COLO668 (cell line): ENCODE results near the gene TAOK3.
"Not testable (repeated sequence)": the region's sequence is repeated elsewhere in the genome, so short reads cannot be mapped to it uniquely, and the experiment has no call there.

ENCODE experiments used
- DNase-seq: peaks from one replicate; lab custom pipeline; 2025; ENCODE audit not compliant: unreplicated experiment; lab: John Stamatoyannopoulos, UW

The TAOK3 gene

DNA sequence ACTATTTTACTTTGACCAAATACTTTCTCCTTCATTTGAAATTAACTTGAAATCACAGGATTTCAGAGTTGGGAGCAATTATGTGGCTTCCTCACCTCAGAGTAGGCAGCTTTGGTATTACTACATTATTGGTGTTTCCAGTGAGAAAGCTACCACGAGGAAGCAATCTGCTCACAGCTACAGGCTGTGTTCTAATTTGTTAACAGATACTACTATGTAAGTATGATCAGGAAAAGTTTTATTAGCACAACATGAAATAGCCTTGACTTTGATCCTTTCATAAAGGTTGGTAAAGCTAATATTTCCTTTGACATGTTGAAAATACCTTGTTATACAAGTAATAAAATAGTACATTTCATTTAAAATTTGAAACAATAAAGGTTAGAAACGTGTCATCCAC, 30.6 kb downstream of the TAOK3 start:
- DNase-seq: no peak

DNA sequence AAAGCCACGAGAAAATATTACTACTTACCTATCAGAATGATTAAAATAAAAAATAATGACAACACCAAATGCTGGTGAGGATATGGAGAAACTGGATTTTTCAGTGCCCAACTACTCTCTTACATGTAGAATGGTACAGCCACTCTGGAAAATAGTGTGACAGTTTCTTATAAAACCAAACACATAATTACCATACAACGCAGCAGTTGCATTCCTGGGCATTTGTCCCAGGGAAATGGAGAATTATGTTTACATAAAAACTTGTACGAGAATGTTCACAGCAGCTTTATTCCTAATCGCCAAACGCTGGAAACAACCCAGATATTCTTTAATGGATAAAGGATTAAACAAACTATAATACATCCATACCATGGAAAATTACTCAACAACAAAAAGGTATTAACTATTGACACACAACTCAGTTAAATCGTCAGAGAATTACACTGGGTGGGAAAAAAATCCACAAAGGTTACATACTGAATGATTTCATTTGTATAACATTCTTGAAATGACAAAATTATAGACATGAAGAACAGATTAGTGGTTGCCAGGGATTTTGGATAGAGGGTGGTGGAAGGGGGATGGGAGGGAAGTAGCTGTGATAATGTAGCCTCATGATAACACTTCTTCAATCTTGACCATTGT, 35.4 kb downstream of the TAOK3 start:
- DNase-seq: no peak

DNA sequence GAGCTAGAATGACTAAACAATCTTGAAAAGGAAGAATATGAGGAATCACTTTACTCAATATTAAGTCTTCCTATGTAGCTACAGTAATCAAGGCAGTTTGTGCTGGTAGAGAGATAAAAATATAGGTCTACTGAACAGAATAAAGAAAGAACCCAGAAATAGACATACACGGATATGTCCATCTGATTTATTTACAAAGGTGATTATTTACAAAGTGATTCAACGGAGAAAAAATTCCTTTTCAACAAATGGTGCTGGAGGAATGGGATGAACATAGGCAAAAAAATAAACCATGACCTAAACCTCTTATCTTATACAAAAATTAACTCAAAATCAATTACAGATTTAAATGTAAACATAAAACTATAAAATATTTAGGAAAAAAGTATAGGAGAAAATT, 36.6 kb downstream of the TAOK3 start:
- DNase-seq: no peak

DNA sequence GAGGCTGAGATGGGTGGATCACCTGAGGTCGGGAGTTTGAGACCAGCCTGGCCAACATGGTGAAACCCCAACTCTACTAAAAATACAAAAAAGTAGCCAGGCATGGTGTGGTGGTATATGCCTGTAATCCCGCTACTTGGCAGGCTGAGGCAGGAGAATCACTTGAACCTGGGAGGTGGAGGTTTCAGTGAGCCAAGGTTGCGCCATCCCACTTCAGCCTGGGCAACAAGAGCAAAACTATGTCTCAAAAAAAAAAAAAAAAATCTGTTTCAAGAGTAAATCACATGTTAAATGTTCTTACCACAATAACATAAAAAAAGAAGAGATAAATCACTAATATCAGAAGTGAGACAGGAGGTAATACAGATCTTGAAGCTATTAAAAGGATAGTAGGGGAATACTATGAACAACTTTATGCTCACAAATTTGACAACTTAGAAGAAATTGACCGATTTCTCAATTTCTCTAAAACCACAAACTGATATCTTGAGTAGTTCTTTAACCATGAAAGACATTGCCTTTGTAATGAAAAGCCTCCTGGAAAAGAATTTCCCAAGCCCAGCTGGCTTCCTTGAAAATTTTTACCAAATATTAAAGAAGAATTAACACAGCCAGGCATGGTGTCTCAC, 37.7 kb downstream of the TAOK3 start:
- no peak for DNase-seq

DNA sequence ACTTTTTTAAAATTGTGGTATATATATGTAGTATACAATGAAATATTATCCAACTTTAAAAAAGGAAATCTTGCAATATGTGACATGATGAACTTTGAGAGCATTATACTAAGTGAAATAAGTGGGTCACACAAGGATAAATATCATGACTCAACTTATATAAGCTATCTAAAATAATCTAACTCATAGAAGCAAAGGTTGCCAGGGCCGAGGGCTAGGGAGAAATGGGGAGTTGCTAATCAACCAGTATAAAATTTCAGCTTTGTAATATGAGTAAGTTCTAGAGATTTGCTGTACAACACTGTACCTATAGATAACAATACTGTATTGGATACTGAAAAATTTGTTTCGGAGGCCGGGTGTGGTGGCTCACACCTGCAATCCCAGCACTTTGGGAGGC, 38.5 kb downstream of the TAOK3 start:
- DNase-seq: no peak

DNA sequence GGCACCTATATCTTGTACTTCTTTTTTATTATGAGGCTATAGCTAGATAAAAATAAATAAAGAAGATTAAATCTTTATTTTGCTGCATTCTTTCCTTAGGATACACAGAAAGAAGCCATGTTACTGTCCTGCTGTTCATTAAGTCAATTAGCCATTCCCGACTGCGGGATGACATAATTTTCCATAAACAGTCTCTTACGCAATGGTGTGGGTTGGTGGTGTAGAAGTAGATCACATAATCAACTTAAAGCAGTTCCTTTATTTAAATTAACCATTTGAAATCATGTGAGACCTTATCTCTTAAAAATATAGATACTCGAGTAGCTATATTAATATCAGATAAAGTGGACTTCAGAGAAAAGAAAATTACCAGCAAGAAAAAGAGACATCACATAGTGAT, 40.2 kb downstream of the TAOK3 start:
- no peak for DNase-seq

DNA sequence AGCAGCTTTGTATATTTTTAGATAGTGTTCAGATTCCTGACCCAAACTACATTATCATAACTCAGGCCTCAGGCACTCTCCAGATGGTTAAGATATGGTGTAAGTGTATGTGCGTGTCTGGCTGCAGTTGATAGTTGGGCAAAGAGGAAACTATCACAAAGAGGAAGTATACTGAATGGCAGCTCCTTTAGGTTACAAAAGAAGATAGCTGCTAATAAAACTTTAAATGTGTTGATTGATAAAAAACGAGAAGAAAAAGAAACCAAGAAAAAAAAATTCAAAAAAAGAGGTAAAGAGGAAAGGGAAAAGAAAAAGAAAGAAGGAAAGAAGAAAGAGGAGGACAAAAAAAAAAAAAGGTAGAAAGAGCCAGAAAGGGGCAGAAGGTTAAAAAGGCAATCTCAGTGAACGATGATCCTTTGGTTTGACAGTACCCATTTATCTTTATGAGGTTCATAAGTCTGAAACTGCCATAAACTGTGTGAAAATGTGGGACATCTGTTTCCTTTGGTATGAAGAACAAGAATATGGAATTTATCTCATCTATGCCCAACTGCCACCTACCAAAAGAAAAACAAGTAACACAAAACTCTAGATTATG, 42.2 kb downstream of the TAOK3 start:
- no peak for DNase-seq

DNA sequence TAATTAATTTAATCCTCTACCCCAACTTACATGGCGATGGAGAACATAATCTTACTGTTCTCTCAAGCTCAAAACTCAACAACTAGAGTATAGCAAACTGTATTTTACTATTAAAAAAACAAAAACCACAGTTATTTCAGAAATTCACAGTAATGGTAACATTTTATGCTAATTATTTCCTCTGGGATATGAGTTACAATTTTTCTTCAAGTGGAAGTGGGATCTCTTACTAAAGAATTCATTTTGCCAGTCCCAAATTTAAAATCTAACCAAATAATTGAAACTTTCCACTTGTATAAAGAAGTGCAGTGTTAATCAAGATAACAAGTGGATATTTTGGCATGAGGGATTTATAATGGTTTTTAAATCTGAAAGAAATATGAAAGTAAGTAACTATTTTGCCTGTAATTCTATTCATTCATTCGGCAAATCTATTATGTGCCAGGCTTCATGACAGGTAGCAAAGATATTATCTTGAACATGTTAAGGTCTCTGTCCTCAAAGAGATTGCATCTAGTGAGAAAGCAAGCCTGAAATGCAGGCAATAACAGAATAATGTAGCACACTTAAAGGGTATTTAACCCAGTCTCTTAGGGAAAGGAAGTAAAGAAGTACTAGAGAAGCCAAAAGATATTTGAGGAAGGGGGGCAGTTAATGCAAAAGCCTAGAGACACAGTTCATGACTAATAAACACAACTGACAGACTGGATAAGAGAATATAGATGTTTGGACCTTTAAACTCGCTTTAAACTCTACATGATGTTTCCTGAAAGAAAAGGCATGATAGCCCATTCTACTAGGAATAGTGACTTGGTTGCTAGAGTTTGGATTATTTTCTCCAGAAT, 44.0 kb downstream of the TAOK3 start:
- no peak for DNase-seq

DNA sequence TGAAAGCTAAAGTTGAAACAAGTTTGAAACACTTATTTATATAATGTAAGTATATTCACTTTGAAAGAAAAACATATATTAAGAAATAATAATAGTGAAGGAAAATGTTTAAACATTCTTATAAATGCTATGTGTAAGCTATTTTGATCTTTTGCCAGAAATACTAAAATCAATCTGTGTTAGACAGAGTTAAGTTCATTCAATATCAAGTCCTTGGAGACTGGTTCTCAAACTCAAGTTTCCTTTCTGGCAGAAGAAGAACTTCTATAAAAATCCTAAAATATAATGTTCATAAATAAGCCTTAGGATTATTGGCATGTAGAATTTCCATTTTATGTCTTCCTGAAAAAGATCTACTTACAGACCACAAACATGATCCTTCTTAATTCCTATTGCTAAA, 45.3 kb downstream of the TAOK3 start:
- DNase-seq: no peak

DNA sequence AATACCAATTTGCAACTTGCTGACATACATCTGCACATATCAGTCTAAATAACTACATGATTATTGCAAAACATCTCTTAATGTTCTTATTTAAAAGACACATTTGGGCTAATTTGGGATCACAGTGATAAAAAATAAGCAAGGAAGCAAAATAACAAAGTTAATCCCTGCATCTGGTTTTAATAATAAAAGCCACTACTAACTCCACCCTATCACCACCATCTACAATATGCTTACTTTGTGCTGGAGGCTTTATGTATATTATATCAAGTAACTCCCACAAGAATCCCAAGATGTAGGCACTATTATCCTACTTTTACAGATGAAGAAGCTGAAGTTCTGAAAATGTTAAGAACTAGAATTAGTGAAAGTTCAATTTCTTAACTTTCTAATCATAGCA, 45.7 kb downstream of the TAOK3 start:
- DNase-seq: no peak

DNA sequence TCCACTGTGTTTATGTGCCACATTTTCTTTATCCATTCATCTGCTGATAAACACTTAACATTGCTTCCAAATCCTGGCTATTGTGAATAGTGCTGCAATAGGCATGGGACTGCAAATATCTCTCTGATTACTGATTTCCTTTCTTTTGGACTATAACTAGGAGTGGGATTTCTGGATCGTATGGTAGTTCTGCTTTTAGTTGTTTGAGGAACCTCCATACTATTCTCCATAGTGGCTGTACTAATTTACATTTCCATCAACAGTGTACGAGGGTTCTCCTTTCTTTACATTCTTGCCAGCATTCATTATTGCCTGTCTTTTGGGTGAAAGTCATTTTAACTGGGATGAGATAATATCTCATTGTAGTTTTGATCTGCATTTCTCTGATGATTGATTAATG, 47.6 kb downstream of the TAOK3 start:
- DNase-seq: no peak

DNA sequence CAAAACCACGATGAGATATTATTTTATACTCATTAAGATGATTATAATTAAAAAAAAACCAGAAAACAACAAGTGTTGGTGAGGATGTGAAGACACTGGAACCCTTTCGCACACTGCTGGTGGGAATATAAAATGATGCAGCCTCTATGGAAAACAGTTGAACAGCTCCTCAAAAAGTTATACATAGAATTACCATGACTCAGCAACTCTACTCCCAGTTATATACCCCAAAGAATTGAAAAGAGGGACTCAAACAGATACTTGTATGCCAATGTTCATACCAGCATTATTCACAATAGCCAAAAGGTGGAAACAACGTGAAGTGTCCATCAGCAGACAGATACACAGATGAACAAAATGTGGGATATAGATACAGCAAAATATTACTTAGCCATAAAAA, 53.1 kb downstream of the TAOK3 start:
- no peak for DNase-seq

DNA sequence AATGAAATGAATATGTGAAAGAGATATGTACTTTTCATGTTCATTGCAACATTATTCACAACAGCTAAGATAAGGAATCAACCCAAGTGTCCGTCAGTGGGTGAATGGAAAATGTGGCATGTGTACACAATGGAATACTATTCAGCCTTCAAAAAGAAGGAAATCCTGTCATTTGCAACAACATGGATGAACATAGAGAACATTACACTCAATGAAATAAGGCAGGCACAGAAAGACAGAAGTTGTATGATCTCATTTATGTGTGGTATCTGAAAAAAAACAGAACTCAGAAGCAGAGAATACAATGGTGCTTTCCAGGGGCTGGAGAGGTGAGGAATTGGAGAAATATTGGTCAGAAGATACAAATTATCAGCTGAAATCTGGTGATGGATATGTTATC, 54.0 kb downstream of the TAOK3 start:
- DNase-seq: no peak

DNA sequence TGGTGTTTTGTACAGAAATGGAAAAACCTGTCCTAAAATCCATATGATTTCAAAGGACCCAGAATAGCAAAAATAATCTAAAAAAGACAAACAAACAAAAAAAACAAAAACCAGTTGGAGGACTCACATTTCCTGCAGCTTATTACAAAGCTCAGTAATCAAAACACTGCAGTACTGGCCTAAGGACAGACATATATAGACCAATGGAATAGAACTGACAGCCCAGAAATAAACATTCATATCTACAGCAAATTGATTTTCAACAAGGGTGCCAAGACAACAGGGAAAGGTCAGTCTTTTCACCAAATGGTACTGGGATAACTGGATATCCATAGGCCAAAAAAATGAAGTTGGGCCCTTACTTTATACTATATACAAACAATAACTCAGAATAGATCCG, 55.0 kb downstream of the TAOK3 start:
- no peak for DNase-seq

DNA sequence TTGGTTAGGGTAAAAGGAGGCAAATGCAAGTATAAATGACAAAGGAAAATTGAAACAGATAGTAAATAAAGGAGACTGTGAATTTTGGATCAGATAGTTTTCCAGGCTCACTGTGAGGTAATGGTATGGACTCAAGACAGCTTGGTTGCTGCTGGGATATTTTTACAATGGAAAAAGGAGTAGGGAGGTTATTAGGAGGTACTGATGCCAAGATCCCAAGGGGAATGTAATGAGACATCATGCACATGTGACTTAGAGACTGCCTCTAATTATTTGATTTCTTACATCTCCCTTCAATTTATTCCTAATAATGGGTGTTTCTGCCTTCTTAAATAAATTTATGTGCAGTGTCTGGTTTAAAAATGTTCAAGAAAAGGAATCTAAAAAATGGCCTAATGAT, 56.9 kb downstream of the TAOK3 start:
- no peak for DNase-seq

DNA sequence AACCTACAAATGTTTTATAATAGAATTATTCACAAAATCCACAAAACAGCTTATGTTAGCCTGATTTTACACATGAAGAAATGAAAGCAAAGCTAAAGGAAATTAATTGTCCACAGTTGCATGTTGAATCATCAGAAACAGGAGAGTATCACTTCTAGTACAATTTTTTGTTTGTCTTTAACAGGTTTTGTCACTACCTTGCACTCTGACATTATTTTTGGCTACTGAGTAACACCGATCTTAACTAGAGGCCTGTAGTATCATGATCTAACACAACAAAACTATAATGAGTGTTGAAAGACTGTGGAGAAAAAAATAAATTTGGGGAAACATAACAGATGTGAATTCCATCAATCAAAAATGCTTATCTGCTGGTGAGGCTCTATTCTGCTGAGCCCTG, 60.1 kb downstream of the TAOK3 start:
- no peak for DNase-seq

DNA sequence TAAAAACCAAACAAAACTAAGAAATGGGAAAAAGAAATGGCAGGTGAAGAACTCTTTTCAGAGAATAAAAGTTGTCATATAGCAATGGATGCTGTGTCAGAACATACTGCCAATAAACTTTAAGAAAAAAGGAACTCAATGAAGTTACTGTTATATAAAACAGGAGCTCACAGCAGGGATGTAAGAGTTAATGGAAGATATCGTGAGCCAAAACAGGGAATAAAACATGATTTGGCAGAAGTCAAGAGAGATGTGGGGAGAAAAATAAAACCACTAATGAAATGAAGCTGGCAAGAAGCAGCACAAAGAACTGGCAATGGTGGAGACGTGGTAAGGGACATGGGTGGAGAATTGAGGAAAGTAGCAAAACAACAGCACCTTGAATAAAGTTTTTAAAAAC, 61.0 kb downstream of the TAOK3 start:
- no peak for DNase-seq

DNA sequence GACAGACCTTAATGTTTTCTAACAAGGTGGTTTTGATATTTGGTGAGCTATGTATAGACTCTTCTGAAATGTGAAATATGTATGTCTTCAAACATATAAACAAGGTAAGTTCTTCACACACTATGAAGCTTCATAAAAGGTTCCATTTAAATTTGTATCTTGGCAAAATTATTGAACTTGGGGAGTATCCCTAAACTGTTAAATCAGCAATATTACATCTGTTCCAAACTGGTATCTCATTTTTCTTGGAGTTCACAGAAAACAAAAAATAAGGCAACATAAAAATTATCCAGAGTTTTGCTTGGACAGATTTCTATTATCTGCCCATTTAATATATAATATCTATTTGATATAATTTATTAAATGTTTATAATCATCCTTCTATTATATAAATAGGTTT, 62.4 kb downstream of the TAOK3 start:
- DNase-seq: no peak

DNA sequence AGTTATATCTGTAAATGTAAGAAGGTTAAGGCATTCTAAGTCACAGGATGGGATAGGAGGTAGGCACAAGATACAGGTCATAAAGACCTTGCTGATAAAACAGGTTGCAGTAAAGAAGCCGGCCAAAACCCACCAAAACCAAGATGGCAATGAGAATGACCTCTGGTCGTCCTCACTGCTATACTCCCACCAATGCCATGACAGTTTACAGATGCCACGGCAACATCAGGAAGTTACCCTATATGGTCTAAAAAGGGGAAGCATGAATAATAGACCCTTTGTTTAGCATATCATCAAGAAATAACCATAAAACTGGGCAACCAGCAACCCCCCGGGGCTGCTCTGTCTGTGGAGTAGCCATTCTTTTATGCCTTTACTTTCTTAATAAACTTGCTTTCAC, 64.7 kb downstream of the TAOK3 start:
- not testable (repeated sequence) for DNase-seq

DNA sequence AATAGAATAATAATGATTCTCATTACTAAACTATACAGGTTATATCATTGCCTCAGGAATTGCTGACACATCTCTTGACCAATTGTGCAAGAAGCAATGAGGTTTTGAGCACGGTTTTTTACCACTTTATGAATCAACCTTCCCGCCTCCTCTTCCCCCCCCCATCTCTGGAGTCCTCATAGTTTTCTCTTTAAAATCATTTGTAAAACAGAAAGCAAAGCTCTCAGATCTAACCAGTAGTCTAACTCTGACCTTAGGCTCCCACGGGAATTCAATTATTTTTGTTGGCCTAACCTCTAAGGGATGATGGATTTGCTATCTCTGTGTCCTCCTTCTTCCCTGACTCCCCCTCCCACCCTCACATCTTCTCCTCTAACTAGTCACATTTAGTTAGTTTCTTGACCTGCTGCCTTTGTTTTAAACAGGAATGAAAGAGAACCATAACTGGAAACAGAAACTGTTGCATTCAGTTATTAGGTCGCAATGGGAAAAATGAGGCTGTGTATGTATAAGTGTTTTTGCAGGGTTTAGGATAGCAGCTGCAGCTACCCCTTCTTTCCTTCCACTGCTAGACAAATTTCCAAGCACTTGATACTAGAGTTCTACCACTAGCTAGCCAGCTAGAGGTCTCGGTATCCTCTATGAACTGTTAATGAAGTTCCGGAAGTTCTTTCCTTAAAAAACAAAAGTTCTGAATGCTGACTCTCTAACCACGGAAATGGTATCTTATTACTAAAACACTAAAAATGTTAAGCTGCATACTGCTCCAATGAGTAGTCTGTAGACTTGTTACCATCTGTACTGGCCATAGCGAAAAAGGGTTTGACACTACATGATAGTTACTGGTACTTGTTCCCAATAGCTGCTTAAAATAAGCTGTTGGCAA, 65.4 kb downstream of the TAOK3 start:
- DNase-seq: no peak

DNA sequence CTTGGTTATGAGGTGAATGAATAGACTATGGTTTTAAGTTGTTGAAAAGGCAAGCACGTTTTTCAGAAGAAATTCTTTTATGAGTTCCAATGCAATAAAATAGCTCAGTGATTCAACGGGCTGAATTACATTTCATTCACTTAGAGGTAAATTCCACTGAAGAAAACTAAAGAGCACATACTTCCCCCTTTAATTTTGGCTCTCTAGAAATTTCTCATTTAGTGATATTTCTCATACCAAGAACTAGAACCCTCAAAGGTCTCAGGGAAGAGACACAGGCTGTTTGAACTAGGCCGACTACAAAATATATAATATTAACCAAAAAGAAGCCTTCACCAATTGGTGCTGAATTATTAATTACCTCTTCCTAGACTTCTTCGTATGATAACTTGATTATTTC, 68.6 kb downstream of the TAOK3 start:
- no peak for DNase-seq
